Fibroblast of pulmonary artery (primary cell): ENCODE data around the gene PON3.

Experiments used
- DNase-seq: peaks from one replicate; pipeline ENCODE4 v3.0.0-alpha.2; 2010; ENCODE audit warnings: low read depth
- H3K4me3 ChIP-seq: replicated peaks from 2 replicates; pipeline ENCODE4 v1.5.1; 2011; ENCODE audit warnings: low read depth, mild to moderate bottlenecking, control low read depth, low read length, moderate library complexity
- CTCF ChIP-seq: IDR thresholded peaks from 2 replicates; pipeline ENCODE4 v1.5.1; 2011; ENCODE audit warnings: mild to moderate bottlenecking, control low read depth, low read length, inconsistent platforms; ENCODE audit errors: missing control alignments

PON3 gene

GRCh38 chr7:95396136-95397032 lies at the start of gene PON3:
PON3 (minus strand) TSS chr7:95396375; CDS start chr7:95396350, 25 bp downstream.
- peak; percentile 16 for TF ChIP-seq CTCF
- no peak for DNase-seq
- peak within 1 kb of the TSS; percentile 46 for H3K4me3 ChIP-seq

DNA sequence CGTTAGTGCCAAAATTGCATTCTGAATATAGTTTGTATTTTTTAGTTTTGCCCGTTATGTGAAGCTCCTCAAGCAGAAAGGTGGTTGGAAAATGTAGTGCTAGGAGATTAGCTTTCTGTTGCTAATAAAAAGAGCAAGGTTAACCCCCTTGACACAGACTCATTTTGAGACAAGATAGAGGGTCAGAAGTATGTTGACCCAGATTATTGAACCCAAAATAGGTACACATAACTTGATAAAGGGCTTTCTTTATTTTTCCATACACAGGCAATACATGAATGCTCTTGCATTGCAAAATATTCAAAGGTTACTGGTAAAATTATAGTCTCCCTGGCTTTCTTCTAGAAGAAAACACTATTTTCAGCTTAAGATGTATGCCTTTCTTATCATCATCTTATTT lies 48.6 kb upstream of the PON3 start:
- no peak for DNase-seq
- H3K4me3 ChIP-seq, result no peak overlapping the region
- TF ChIP-seq CTCF, result no peak

- TF ChIP-seq CTCF, result no peak
- H3K4me3 ChIP-seq, result no peak overlapping the region
- DNase-seq, result no peak
Measured at GRCh38 chr7:95441042-95441823, 45.1 kb upstream of the PON3 start.

- H3K4me3 ChIP-seq, result no peak overlapping the region
- DNase-seq, result no peak
- no peak for TF ChIP-seq CTCF
Measured at GRCh38 chr7:95440394-95441038, 44.3 kb upstream of the PON3 start.

GRCh38 chr7:95436407-95436806 lies 40.2 kb upstream of the PON3 start:
- DNase-seq, result no peak
- H3K4me3 ChIP-seq, result no peak overlapping the region
- TF ChIP-seq CTCF, result no peak

- peak overlapping the region; percentile 60 for H3K4me3 ChIP-seq
- DNase-seq, result no peak
- no peak for TF ChIP-seq CTCF
Measured at GRCh38 chr7:95435422-95435780, 39.2 kb upstream of the PON3 start.
